HepG2 (cell line): ENCODE data around the gene ABCC3. TPM values are rescaled to one million over a fixed set of nuclear protein-coding genes. Genes with fewer than 3 reads are reported as not detected.
A peak's percentile ranks its signal among the peaks of the same experiment; 100 is the strongest.

Experiments used
- ARID3A ChIP-seq: IDR thresholded peaks from 2 replicates; pipeline ENCODE4 v1.6.1; 2012; ENCODE audit warnings: low read depth, low read length, improper control_type of control experiment
- BCL6 ChIP-seq: IDR thresholded peaks from 2 replicates; pipeline ENCODE4 v1.6.1; 2016; ENCODE audit warnings: missing genetic modification reagents, missing compliant biosample characterization
- HIVEP1 ChIP-seq: sonication (generic); formaldehyde crosslinking; IDR thresholded peaks from 2 replicates; pipeline ENCODE4 v1.4.0; 2020; ENCODE audit warnings: mild to moderate bottlenecking, missing genetic modification reagents
- MLLT10 ChIP-seq: sonication (generic); formaldehyde crosslinking; IDR thresholded peaks from 2 replicates; pipeline ENCODE4 v1.4.0; 2020; ENCODE audit warnings: missing genetic modification reagents
- MXI1 ChIP-seq: IDR thresholded peaks from 3 replicates; pipeline ENCODE4 v1.6.1; 2012; ENCODE audit warnings: low read depth, low read length, inconsistent platforms, borderline replicate concordance
- SAP130 ChIP-seq: IDR thresholded peaks from 2 replicates; pipeline ENCODE4 v1.6.1; 2016; ENCODE audit warnings: low read depth
- TSC22D2 ChIP-seq: sonication (generic); formaldehyde crosslinking; IDR thresholded peaks from 2 replicates; pipeline ENCODE4 v1.5.1; 2020; ENCODE audit warnings: missing genetic modification reagents, mild to moderate bottlenecking, borderline replicate concordance
- WIZ ChIP-seq: sonication (generic); formaldehyde crosslinking; IDR thresholded peaks from 2 replicates; pipeline ENCODE4 v1.5.1; 2020; ENCODE audit warnings: mild to moderate bottlenecking, missing genetic modification reagents
- ZBTB40 ChIP-seq, 2 experiments: fragments of 450-650 bp in 1 of 2; sonication (generic) in 1 of 2; formaldehyde crosslinking in 1 of 2; IDR thresholded peaks; 2 replicates each; pipeline versions ENCODE4 v1.6.1 to v1.8.0; 2016 to 2022; ENCODE audit warnings: antibody characterized with exemption in 1 of 2, mild to moderate bottlenecking in 1 of 2, missing genetic modification reagents in 1 of 2
- ZNF720 ChIP-seq: sonication (generic); formaldehyde crosslinking; IDR thresholded peaks from 2 replicates; pipeline ENCODE4 v1.4.0; 2020; ENCODE audit warnings: missing genetic modification reagents
- polyA plus RNA-seq, 8 experiments: library from polyadenylated mRNA; depleted of rRNA in 3 of 8; stranded (reverse) in 7 of 8; unstranded in 1 of 8; fragments of >200 nt; fragmentation: Illumina TruSeq in 4 of 8; extraction: Trizol in 4 of 8; gene quantifications; 2 replicates each; pipeline versions ENCODE4 v1.2.1 to v1.2.3, GENCODE V29; 2011 to 2016; ENCODE audit warnings: low read depth in 4 of 8, missing spikeins in 1 of 8, mixed read lengths in 1 of 8; ENCODE audit not compliant: insufficient read depth in 1 of 8
- total RNA-seq, 5 experiments: library from RNA; depleted of rRNA; stranded (reverse); fragments of >200 nt; fragmentation: Illumina TruSeq; extraction: Trizol; gene quantifications; 2 replicates each; pipeline ENCODE4 v1.2.3, GENCODE V29; 2016; ENCODE audit warnings: low read depth in 1 of 5
- TF ChIP-seq, protein P1 (sequence below): sonication (generic); formaldehyde crosslinking; IDR thresholded peaks from 2 replicates; pipeline ENCODE4 v1.5.0; 2020; ENCODE audit warnings: missing genetic modification reagents
- TF ChIP-seq, protein P2 (sequence below): sonication (generic); formaldehyde crosslinking; IDR thresholded peaks from 2 replicates; pipeline ENCODE4 v1.5.1; 2020; ENCODE audit warnings: missing genetic modification reagents, mild to moderate bottlenecking, borderline replicate concordance

ABCC3 gene
- total and polyA plus RNA-seq, 2 of the 13 experiments (the other 11 are each of a cell fraction or from before 2014, with no cell fraction given): 25.2 to 50.7 TPM

- TF ChIP-seq ZBTB40 (IDR thresholded peaks at IDR 0.05) (no peak), ZBTB40 (CRISPR knock-in tag; IDR thresholded peaks at IDR 0.05) (peak; percentile 64; the same call in 1 of the 2 replicates), WIZ (CRISPR knock-in tag) (no peak), ARID3A (peak; percentile 64), SAP130 (CRISPR knock-in tag) (peak; percentile 93), TSC22D2 (CRISPR knock-in tag) (no peak), MXI1 (peak; percentile 65; the same call in 2 of the 3 replicates), ZNF720 (CRISPR knock-in tag) (no peak; the same call in 1 of the 2 replicates), BCL6 (CRISPR knock-in tag) (peak; percentile 48), MLLT10 (CRISPR knock-in tag) (no peak), HIVEP1 (CRISPR knock-in tag) (peak; percentile 36; the same call in 1 of the 2 replicates)
- TF ChIP-seq, protein P1, sequence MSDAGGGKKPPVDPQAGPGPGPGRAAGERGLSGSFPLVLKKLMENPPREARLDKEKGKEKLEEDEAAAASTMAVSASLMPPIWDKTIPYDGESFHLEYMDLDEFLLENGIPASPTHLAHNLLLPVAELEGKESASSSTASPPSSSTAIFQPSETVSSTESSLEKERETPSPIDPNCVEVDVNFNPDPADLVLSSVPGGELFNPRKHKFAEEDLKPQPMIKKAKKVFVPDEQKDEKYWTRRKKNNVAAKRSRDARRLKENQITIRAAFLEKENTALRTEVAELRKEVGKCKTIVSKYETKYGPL: 0 out of 2 replicates have a peak, but pooled peaks have one; percentile 24
- TF ChIP-seq, protein P2, sequence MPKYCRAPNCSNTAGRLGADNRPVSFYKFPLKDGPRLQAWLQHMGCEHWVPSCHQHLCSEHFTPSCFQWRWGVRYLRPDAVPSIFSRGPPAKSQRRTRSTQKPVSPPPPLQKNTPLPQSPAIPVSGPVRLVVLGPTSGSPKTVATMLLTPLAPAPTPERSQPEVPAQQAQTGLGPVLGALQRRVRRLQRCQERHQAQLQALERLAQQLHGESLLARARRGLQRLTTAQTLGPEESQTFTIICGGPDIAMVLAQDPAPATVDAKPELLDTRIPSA (CRISPR knock-in tag): no peak
Measured at GRCh38 chr17:50686494-50687199, 52.0 kb downstream of the ABCC3 start (continued).
